Gastrocnemius medialis (tissue), 4 donors: ENCODE results near the gene PERM1.
A peak's percentile ranks its signal among the peaks of the same experiment; 100 is the strongest.

Source experiments
- CTCF ChIP-seq, 5 experiments: fragments of 450-650 bp in 3 of 5; fragments of 200-600 bp in 2 of 5; sonication (generic) in 2 of 5; IDR thresholded peaks in 4 of 5; conservative IDR thresholded peaks in 1 of 5; 1 replicate in 4 of 5; 2 replicates in 1 of 5; pipeline ENCODE4 v1.5.1; 2016 to 2019; ENCODE audit warnings: antibody characterized with exemption in 5 of 5, mild to moderate bottlenecking in 3 of 5, moderate library complexity in 3 of 5
- POLR2A ChIP-seq, 2 donors: fragments of 450-650 bp; IDR thresholded peaks; one replicate each; pipeline ENCODE4 v1.6.1; 2017; ENCODE audit warnings: antibody characterized with exemption in 2 of 2, mild to moderate bottlenecking in 2 of 2, moderate library complexity in 2 of 2

GRCh38 chr1:978069-978834 lies 3.6 kb downstream of the PERM1 start:
- TF ChIP-seq CTCF (IDR thresholded peaks at IDR 0.05 in 4 of 5, conservative IDR thresholded peaks at IDR 0.05 in 1 of 5) (no peak), POLR2A (IDR thresholded peaks at IDR 0.05) (peak in 1 of 2 donors; percentile 39)
